ENCODE results near the gene DCHS2. TPM values are rescaled to one million over a fixed set of nuclear protein-coding genes. Genes with fewer than 3 reads are reported as not detected.

DCHS2 gene
- total and polyA plus RNA-seq, 2 of the 8 experiments (the other 6 are each of a cell fraction or from before 2014, with no cell fraction given): 0.54 to 2.6 TPM

DNA sequence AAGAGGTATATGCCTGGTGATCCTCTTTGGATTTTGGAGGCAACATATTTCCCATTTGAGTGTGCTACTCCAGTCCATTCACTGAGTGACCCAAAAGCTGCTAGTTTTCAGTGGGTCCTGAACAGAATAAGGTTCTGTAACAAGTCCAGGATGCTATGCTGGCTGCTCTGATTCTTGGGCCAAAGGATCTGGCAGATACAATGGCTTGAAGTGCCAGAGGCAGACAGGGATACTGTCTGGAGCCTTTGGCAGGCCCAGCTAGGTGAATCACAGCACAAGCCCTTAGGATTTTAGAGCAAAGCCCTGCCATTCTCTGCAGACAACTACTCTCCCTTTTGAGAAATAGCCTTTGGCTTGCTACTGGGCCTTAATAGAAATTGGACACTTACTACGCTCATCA lies 40.6 kb downstream of the DCHS2 start:
- Histone ChIP-seq H2AK5ac (ENCODE audit: low read depth, low read length) (no peak overlapping the region), H3K27ac (ENCODE audit: low read depth, low read length) (no peak overlapping the region), H3K23me2 (ENCODE audit: low read depth, low read length) (no peaks in the 10 kb centered on the region), H2BK12ac (ENCODE audit: low read depth, low read length) (no peak overlapping the region), H2BK5ac (ENCODE audit: low read depth, low read length) (no peak overlapping the region), H3K23ac (ENCODE audit: insufficient read length) (no peak overlapping the region), H4K5ac (ENCODE audit: insufficient read length, low read depth, low read length) (no peak overlapping the region), H3K4me3 (ENCODE audit: extremely low read depth in 1 of 4, insufficient read depth in 2 of 4, low read depth in 3 of 4, low read length in 4 of 4) (no peak overlapping the region), H4K8ac (ENCODE audit: extremely low read depth, insufficient read depth, low read length) (no peak overlapping the region), H3K4me1 (replicated peaks in 1 of 4; ENCODE audit: control insufficient read depth in 3 of 4, insufficient read depth in 4 of 4, low read length in 3 of 4) (no peaks in the 10 kb centered on the region), H3K9ac (replicated peaks in 1 of 4; ENCODE audit: extremely low read depth in 1 of 4, low read depth in 3 of 4, low read length in 3 of 4) (no peak overlapping the region), H3K4ac (replicated peaks; ENCODE audit: insufficient read length, low read depth, low read length) (no peak overlapping the region), H3K27me3 (replicated peaks in 1 of 4; ENCODE audit: control insufficient read depth in 3 of 4, extremely low read depth in 1 of 4, insufficient read depth in 3 of 4, low read length in 3 of 4) (no peaks in the 10 kb centered on the region), H2BK120ac (replicated peaks; ENCODE audit: low read depth, low read length) (no peak overlapping the region), H3K14ac (ENCODE audit: insufficient read length) (no peak overlapping the region), H3K4me2 (ENCODE audit: insufficient read depth in 1 of 2, low read depth in 2 of 2, low read length in 2 of 2) (no peak overlapping the region), H3K9me3 (ENCODE audit: insufficient read depth in 2 of 2, low read depth in 1 of 2, low read length in 1 of 2) (no peaks in the 10 kb centered on the region), H2BK20ac (ENCODE audit: low read length) (no peak overlapping the region), H2BK15ac (ENCODE audit: low read length) (no peak overlapping the region), H3K79me1 (ENCODE audit: low read depth, low read length) (no peaks in the 10 kb centered on the region), H2AFZ (ENCODE audit: low read length) (no peak overlapping the region), H4K91ac (replicated peaks; ENCODE audit: insufficient read length, low read length) (no peak overlapping the region), H3K56ac (replicated peaks; ENCODE audit: insufficient read length, low read depth, low read length) (no peak overlapping the region), H3K18ac (ENCODE audit: extremely low read depth, low read length) (no peak overlapping the region), H4K20me1 (replicated peaks in 1 of 2; ENCODE audit: control insufficient read depth in 1 of 2, insufficient read depth in 2 of 2, low read length in 2 of 2) (no peaks in the 10 kb centered on the region), H3K79me2 (ENCODE audit: control insufficient read depth in 1 of 2, insufficient read depth in 2 of 2, low read length in 2 of 2) (no peaks in the 10 kb centered on the region), H3K36me3 (ENCODE audit: control insufficient read depth in 2 of 4, insufficient read depth in 4 of 4, low read length in 3 of 4) (no peaks in the 10 kb centered on the region)
- ChIA-PET CTCF (ENCODE audit: partially characterized antibody) (no interaction called here), POLR2A (ENCODE audit: partially characterized antibody) (no interaction called here)
- FAIRE-seq (no peak), DNase-seq (ENCODE audit: low read depth in 1 of 2, low spot score in 2 of 2) (no peak)
- 100% methylated on average over 1 of the region's 1 CpG; no CpG with 5 or more reads in 1 of the 2 experiments for WGBS, 2 experiments (ENCODE audit: extremely low coverage in 1 of 2, insufficient coverage in 1 of 2, insufficient read length in 1 of 2, insufficient replicate concordance in 2 of 2, low coverage in 1 of 2, low lambda C conversion rate in 2 of 2, missing lambda C conversion rate in 1 of 2)
- no peak for TF ChIP-seq TEAD4 (IDR thresholded peaks at IDR 0.05; ENCODE audit: low read depth, low read length)

Data from H1 (cell line).